Measurements from ENCODE around the gene DNAH8. TPM values are rescaled to one million over a fixed set of nuclear protein-coding genes. Genes with fewer than 3 reads are reported as not detected.

DNAH8 gene
- total RNA-seq, 1 experiment from 2014 or later = 0.15 TPM

DNA sequence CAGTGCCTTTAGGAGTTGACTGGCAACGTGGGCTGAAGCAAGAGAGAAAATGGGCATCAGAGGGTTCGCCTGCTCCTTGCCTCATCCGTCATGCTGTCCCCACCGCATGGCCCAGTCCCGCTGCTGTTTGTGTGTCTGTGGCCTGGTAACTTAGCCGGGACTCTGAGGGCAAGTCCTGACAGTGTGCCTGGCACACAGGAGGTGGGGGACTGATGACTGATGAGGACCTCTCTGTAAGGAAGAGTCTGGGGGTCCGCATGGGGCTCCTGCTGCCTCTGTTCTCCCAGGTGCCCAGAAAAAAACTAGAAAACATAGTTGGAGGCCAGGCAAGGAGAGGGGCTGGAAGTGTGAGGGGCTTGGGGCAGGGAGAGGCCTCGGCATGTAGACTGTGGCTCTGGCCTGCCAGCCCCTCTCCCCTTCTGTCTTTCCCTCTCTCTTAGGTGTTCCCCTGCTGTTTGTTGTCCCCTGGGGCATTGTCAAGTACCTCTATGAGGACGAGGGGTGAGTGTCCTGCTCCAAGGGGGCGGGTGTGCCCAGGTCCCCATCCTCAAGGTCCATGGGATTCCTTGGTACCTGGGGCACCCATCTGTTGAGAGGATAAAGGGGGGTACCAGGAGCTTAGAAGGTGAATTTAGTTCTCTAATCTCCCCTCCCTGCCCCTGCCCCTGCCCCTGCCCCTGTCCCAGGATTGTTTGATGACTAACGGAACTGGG, 362.9 kb downstream of the DNAH8 start:
- no peak for ATAC-seq
- peaks cover 32% of the 10 kb centered on the region for H3K27me3 ChIP-seq (ENCODE audit: low read length)
- CTCF ChIA-PET = no interaction called here

DNA sequence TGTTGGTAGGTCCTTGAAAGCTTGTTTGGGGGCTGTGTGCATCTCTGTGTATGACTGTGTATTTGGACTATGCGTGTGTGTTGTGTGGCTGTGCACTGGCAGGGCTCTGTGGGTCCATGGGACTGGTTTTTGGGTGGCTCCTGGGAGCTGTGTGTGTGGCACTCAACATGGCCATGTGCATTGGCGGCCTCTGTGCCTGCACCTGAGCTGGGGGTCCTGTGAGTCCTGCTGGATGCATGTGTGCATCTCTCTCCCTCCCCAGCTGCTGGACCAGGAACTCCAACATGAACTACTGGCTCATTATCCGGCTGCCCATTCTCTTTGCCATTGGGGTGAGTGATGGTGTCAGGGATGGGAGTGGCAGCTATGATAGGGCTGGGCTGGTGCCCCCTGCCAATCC, 363.6 kb downstream of the DNAH8 start:
- Histone ChIP-seq H3K9ac (ENCODE audit: low read length) (no peak overlapping the region), H4K20me1 (ENCODE audit: low read length) (no peaks in the 10 kb centered on the region), H3K27me3 (ENCODE audit: low read length) (peaks cover 26% of the 10 kb centered on the region; the same call in 1 of the 2 replicates), H3K4me1 (ENCODE audit: insufficient read depth, low read length) (no peaks in the 10 kb centered on the region), H3K79me2 (ENCODE audit: low read length) (no peaks in the 10 kb centered on the region), H3K4me2 (ENCODE audit: low read length) (no peak overlapping the region), H3K4me3 (ENCODE audit: low read length) (no peak overlapping the region), H3K36me3 (ENCODE audit: low read depth, low read length) (no peaks in the 10 kb centered on the region), H3K9me3 (ENCODE audit: low read length) (no peaks in the 10 kb centered on the region), H2AFZ (ENCODE audit: low read length) (no peak overlapping the region), H3F3A (ENCODE audit: low read length, unreplicated experiment) (no peaks in the 10 kb centered on the region), H3K9me2 (replicated peaks; ENCODE audit: low read length) (no peaks in the 10 kb centered on the region), H3K27ac (ENCODE audit: low read length) (no peak overlapping the region)
- no peak for ATAC-seq
- intact Hi-C loops (cut with micrococcal nuclease) = no loop called here
- no peak for TF ChIP-seq EZH2phosphoT487 (IDR thresholded peaks at IDR 0.05; ENCODE audit: borderline replicate concordance, low read length)
- no peak for TF ChIP-seq CTCF (conservative IDR thresholded peaks at IDR 0.05; ENCODE audit: low read depth, low read length)
- TF ChIP-seq EZH2 (IDR thresholded peaks at IDR 0.05; ENCODE audit: low read length, unreplicated experiment) = no peak
- DNase-seq = no peak
- ChIA-PET POLR2A (ENCODE audit: unreplicated experiment) (no interaction called here), CTCF (no interaction called here)
- BruUV-seq (replicated peaks) = no TSS peak

More for the DNA sequence above, 362.9 kb downstream of the DNAH8 start:
- H3K79me2 ChIP-seq (ENCODE audit: low read length) = no peaks in the 10 kb centered on the region
- H3F3A ChIP-seq (ENCODE audit: low read length, unreplicated experiment) = no peaks in the 10 kb centered on the region
- no peaks in the 10 kb centered on the region for H4K20me1 ChIP-seq (ENCODE audit: low read length)
- DNase-seq = no peak
- H3K9ac ChIP-seq (ENCODE audit: low read length) = no peak overlapping the region
- H3K4me2 ChIP-seq (ENCODE audit: low read length) = no peak overlapping the region
- TF ChIP-seq EZH2 (IDR thresholded peaks at IDR 0.05; ENCODE audit: low read length, unreplicated experiment) (no peak), CTCF (conservative IDR thresholded peaks at IDR 0.05; ENCODE audit: low read depth, low read length) (no peak), EZH2phosphoT487 (IDR thresholded peaks at IDR 0.05; ENCODE audit: borderline replicate concordance, low read length) (no peak)
- POLR2A ChIA-PET (ENCODE audit: unreplicated experiment) = no interaction called here
- no peak overlapping the region for H2AFZ ChIP-seq (ENCODE audit: low read length)
- no peaks in the 10 kb centered on the region for H3K36me3 ChIP-seq (ENCODE audit: low read depth, low read length)
- no peak overlapping the region for H3K4me3 ChIP-seq (ENCODE audit: low read length)
- H3K27ac ChIP-seq (ENCODE audit: low read length) = no peak overlapping the region
- no peaks in the 10 kb centered on the region for H3K4me1 ChIP-seq (ENCODE audit: insufficient read depth, low read length)
- H3K9me2 ChIP-seq (replicated peaks; ENCODE audit: low read length) = no peaks in the 10 kb centered on the region
- intact Hi-C loops (cut with micrococcal nuclease) = no loop called here
- no TSS peak for BruUV-seq (replicated peaks)
- H3K9me3 ChIP-seq (ENCODE audit: low read length) = no peaks in the 10 kb centered on the region
